ENCODE data around the gene RGS19. TPM values are rescaled to one million over a fixed set of nuclear protein-coding genes. Genes with fewer than 3 reads are reported as not detected.

The RGS19 gene
- total RNA-seq = 21.4 and 22.6 TPM in 2 replicates

DNA sequence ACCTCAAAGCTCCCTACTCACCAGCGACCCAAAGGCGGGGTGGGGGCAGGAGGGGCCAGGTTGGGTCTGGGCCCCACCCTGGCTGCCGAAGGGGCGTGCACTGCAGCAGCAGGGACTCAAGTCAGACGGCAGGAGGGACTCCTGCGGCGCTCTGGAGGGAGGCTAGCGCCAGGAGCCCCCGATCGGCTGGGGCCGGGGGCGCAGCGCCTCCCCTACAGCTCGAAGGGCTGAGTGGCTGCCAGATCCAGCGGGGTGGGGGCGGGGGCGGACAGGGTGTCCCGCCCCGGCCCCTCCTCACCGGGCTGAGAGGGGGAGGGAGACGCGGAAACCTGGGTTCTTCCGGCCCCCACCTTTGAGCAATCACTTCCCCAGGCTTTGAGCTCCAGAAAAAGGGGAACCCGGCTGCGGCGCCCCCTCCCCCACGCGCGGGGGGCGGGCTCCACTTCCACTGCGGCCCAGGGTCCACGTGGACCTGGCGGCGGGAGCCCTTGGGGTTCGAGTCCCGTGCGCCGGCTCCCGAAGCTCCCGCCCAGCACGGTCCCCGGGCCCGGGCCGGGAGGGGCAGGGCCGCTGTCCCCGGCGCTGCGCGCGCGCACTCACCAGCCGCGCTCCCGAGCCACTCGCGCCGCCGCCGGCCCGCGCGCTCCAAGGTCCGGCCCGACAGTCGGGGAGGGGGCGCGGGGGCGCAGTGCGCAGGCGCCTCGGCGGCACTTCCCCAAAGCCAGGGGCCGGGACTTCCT is at the start of gene RGS19:
Gene RGS19 (minus strand): TSS at position 246 of the 740 bp plus-strand sequence. CDS start 2,632 bp downstream, outside the sequence.

GRCh38 chr20:64106981-64107735 is 27.8 kb upstream of the RGS19 start, which contains the start of gene NPBWR2:
Gene NPBWR2, minus strand, starts transcription at chr20:64107565. Its CDS starts 734 bp downstream, at chr20:64106831.

DNA sequence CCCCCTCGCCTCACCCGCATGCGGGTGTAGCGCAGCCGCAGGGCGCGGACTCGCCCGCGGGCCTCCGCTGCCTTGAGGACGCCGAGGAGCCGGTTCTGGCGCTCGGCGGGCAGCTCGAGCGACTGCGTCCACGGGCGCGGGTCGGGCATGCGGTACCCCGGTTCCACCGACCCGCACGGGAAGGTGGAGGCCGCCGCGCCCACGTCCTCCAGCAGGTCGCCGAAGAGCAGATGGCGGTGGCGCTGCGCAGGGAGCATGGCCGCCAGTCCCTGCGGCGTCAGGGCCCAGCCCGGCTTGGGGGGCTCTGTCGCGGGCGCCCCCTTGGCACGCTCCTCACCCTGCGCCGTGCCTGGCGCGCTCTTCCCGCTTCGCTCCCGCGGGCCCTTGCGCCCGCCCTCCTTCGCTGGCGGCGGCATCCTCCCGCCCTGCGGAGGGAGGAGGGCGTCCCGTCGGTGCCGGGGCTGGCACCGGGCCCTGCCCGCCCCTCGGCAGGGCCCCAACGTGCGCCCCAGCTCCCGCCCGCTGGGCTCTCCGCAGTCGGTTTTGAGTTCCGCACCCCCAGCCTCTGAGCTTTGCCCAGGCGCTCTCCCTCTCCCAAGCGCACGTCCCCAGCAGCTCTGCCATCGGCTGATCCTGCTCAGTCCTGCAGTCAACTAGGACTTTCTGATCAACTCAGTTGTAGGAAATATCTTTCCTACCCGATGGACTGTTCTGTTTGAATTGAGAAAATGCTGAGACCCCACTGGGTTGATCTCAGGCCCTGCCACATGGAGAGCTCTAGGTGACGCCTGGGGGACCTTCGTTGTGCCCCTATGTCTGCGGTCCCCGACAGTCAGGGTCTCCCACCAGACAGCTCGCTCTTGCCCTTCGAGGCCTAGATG is 4.7 kb upstream of the RGS19 start, which contains the start of gene LKAAEAR1:
Gene LKAAEAR1 (minus strand): TSS at position 595 of the 881 bp plus-strand sequence. CDS start 179 bp downstream, at position 416.

GRCh38 chr20:64080013-64080812 is 895 bp upstream of the RGS19 start, which contains the start of gene OPRL1:
Gene OPRL1, plus strand, starts transcription at chr20:64080082. Its CDS starts 12,639 bp downstream, at chr20:64092721.

GRCh38 chr20:64062596-64063388 is 16.5 kb downstream of the RGS19 start, which contains the start of gene TCEA2:
Gene TCEA2, plus strand, starts transcription at chr20:64063198. Its CDS starts 115 bp downstream, at chr20:64063313.

GRCh38 chr20:64049060-64049877 is 30.0 kb downstream of the RGS19 start, which contains the start of gene SOX18:
Gene SOX18, minus strand, starts transcription at chr20:64049639. Its CDS starts 123 bp downstream, at chr20:64049516.

DNA sequence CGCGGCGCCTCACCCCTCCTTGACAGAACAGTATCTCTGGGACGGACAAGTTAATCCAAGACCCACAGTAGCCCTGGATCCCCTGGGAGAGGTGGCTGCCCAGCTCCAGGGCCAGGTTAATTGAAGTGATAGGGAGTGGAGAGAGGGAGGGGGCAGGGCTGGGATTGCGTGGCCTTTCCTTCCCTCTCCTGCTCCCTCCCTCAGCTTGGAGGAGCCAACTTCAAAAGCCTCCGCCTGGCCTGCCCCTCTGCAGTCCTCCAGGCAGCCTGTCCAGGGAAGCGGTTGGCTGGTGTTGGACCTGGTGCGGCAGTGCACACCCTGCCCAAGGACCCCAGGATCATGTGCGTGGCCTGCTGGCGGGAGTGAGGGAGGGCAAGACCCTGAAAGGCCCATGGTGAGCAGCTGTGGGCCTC is 43.4 kb downstream of the RGS19 start, which contains the start of gene C20orf204:
Gene C20orf204 (plus strand): TSS at position 250 of the 413 bp plus-strand sequence. CDS start 142 bp downstream, at position 392.

Other genes starting within 250 kb of the RGS19 start
- gene ZBTB46, start 248.3 kb downstream of the RGS19 start, total RNA-seq = 0.42 and 0.93 TPM in 2 replicates
- not detected in 2 replicates for gene ABHD16B, start 218.0 kb downstream of the RGS19 start, total RNA-seq
- 85.5 and 103 TPM in 2 replicates for gene TPD52L2, start 214.2 kb downstream of the RGS19 start, total RNA-seq
- gene DNAJC5, start 184.4 kb downstream of the RGS19 start, total RNA-seq = 70.0 and 72.2 TPM in 2 replicates
- gene UCKL1, start 123.1 kb downstream of the RGS19 start, total RNA-seq = 9.5 and 23.1 TPM in 2 replicates
- gene ZNF512B, start 109.6 kb downstream of the RGS19 start, total RNA-seq = 10.5 and 14.2 TPM in 2 replicates
- 11.1 and 11.6 TPM in 2 replicates for gene SAMD10, start 99.9 kb downstream of the RGS19 start, total RNA-seq
- 38.0 and 43.2 TPM in 2 replicates for gene PRPF6, start 98.4 kb downstream of the RGS19 start, total RNA-seq
- gene C20orf204, start 43.3 kb downstream of the RGS19 start, total RNA-seq = 0.14 and 0.74 TPM in 2 replicates
- gene SOX18, start 29.9 kb downstream of the RGS19 start, total RNA-seq = 0.07 TPM in 1 of 2 replicates, not detected in the other
- 9.5 and 10.0 TPM in 2 replicates for gene TCEA2, start 16.3 kb downstream of the RGS19 start, total RNA-seq
- gene OPRL1, start 564 bp upstream of the RGS19 start, total RNA-seq = 0.28 and 1.6 TPM in 2 replicates
- gene LKAAEAR1, start 4.9 kb upstream of the RGS19 start, total RNA-seq = 0.28 TPM in 1 of 2 replicates, not detected in the other
- not detected in 2 replicates for gene NPBWR2, start 28.0 kb upstream of the RGS19 start, total RNA-seq
- not detected in 2 replicates for gene MYT1, start 84.9 kb upstream of the RGS19 start, total RNA-seq
- 22.9 and 37.4 TPM in 2 replicates for gene PCMTD2, start 176.2 kb upstream of the RGS19 start, total RNA-seq

All from airway epithelial cell (primary cell).